GM12891 (cell line): ENCODE measurements around the gene NBEA.

Source experiments
- PAX5 ChIP-seq: IDR thresholded peaks from 2 replicates; pipeline ENCODE4 v1.6.1; 2011; ENCODE audit warnings: low read length, moderate library complexity, mild to moderate bottlenecking; ENCODE audit not compliant: insufficient read depth, severe bottlenecking
- POLR2A ChIP-seq: IDR thresholded peaks from 2 replicates; pipeline ENCODE4 v1.6.1; 2011; ENCODE audit warnings: low read depth, low read length, control low read depth
- POLR2AphosphoS5 ChIP-seq: IDR thresholded peaks from 2 replicates; pipeline ENCODE4 v1.6.1; 2011; ENCODE audit warnings: low read depth, low read length, control low read depth
- POU2F2 ChIP-seq: IDR thresholded peaks from 2 replicates; pipeline ENCODE4 v1.6.1; 2011; ENCODE audit warnings: low read depth, mild to moderate bottlenecking, control low read depth, low read length, moderate library complexity
- TAF1 ChIP-seq: IDR thresholded peaks from 2 replicates; pipeline ENCODE4 v1.6.1; 2011; ENCODE audit warnings: low read depth, low read length, control low read depth

- TF ChIP-seq POLR2AphosphoS5 (no peak), POLR2A (no peak), POU2F2 (no peak), TAF1 (no peak), PAX5 (no peak)
These were observed 748.6 kb downstream of the NBEA start for GRCh38 chr13:35690581-35691207.
